K562 (cell line): ENCODE data around the gene MROH2B. TPM values are rescaled to one million over a fixed set of nuclear protein-coding genes. Genes with fewer than 3 reads are reported as not detected.
A peak's percentile ranks its signal among the peaks of the same experiment; 100 is the strongest.

Experiments used
- ATAC-seq: fragments of 200-7000 bp; cut with Tn5 transposase; 3 replicates; pipeline ENCODE4 v1.9.1; 2020; ENCODE audit warnings: moderate library complexity
- BruUV-seq: library from RNA; stranded (reverse); fragments of 400-500 nt; replicated peaks from 2 replicates; lab custom pipeline; 2021; lab: Mats Ljungman, UMichigan
- CTCF ChIA-PET: fragments of 300-600 bp; formaldehyde crosslinking; extraction: SDS; loops from one replicate; lab custom pipeline; 2021; ENCODE audit warnings: low intra/inter-chr PET ratio; lab: Yijun Ruan, JAX
- POLR2A ChIA-PET: fragments of 300-600, 350-650 bp; sonication (Branson Sonifier 250); formaldehyde crosslinking; extraction: SDS; loops from one replicate; lab custom pipeline; 2021; ENCODE audit warnings: antibody characterized with exemption, inconsistent platforms; lab: Yijun Ruan, JAX
- DNase-seq, 4 experiments: peaks; one replicate each; pipeline versions ENCODE4 v3.0.0 to v3.0.0-alpha.2; 2011 to 2018; ENCODE audit warnings: low spot score in 3 of 4, mixed read lengths in 3 of 4; ENCODE audit errors: extremely low read depth in 1 of 4
- FAIRE-seq: peaks from 2 replicates; lab custom pipeline; 2011; peaks lifted over from hg19 to GRCh38; lab: Jason Lieb, UNC
- H2AFZ ChIP-seq: 2 replicates; pipeline ENCODE4 v1.6.0; 2011; ENCODE audit warnings: low read depth, low read length, control low read depth, inconsistent platforms
- H3K27ac ChIP-seq: fragments of 200-600 bp; 3 replicates; pipeline ENCODE4 v1.8.0; 2011; ENCODE audit warnings: low read depth, mild to moderate bottlenecking, control low read depth, inconsistent platforms, low read length, moderate library complexity, mixed read lengths; ENCODE audit errors: extremely low read depth
- H3K27me3 ChIP-seq, 2 experiments: fragments of 300-600 bp in 1 of 2; 2 replicates in 1 of 2; 3 replicates in 1 of 2; pipeline versions ENCODE4 v1.6.0 to v1.8.0; 2011; ENCODE audit warnings: inconsistent platforms in 2 of 2, low read length in 2 of 2, mild to moderate bottlenecking in 1 of 2, mixed read lengths in 1 of 2, moderate library complexity in 1 of 2; ENCODE audit not compliant: control insufficient read depth in 2 of 2, insufficient read depth in 2 of 2
- H3K36me3 ChIP-seq: fragments of 300-600 bp; 3 replicates; pipeline ENCODE4 v1.8.0; 2011; ENCODE audit warnings: mild to moderate bottlenecking, low read length, inconsistent platforms; ENCODE audit not compliant: control insufficient read depth, insufficient read depth
- H3K4me1 ChIP-seq, 2 experiments: fragments of 200-600 bp in 1 of 2; replicated peaks in 1 of 2; 2 replicates in 1 of 2; 3 replicates in 1 of 2; pipeline versions ENCODE4 v1.5.1 to v1.8.0; 2011; ENCODE audit warnings: inconsistent platforms in 2 of 2, low read length in 2 of 2, mild to moderate bottlenecking in 1 of 2, mixed read lengths in 1 of 2, moderate library complexity in 1 of 2; ENCODE audit not compliant: control insufficient read depth in 2 of 2, insufficient read depth in 2 of 2
- H3K4me2 ChIP-seq: 2 replicates; pipeline ENCODE4 v1.6.1; 2011; ENCODE audit warnings: low read length, control low read depth, inconsistent platforms, mixed read lengths; ENCODE audit not compliant: insufficient read depth
- H3K4me3 ChIP-seq: fragments of 200-600 bp; sonication (generic), shearing (Covaris generic); 2 replicates; pipeline ENCODE4 v1.5.1; 2016; ENCODE audit warnings: control low read depth, inconsistent platforms
- H3K79me2 ChIP-seq: fragments of 200-600 bp; 3 replicates; pipeline ENCODE4 v1.8.0; 2011; ENCODE audit warnings: low read length, inconsistent platforms; ENCODE audit not compliant: control insufficient read depth, insufficient read depth
- H3K9ac ChIP-seq, 2 experiments: 2 replicates each; pipeline versions ENCODE4 v1.6.0 to v1.6.1; 2011; ENCODE audit warnings: low read depth in 2 of 2, low read length in 2 of 2, control low read depth in 1 of 2, inconsistent platforms in 1 of 2, mild to moderate bottlenecking in 1 of 2, mixed read lengths in 1 of 2; ENCODE audit not compliant: insufficient read depth in 1 of 2
- H3K9me1 ChIP-seq: one replicate; pipeline ENCODE4 v1.6.0; 2011; ENCODE audit warnings: inconsistent platforms, mild to moderate bottlenecking, low read length, moderate library complexity; ENCODE audit not compliant: control insufficient read depth, insufficient read depth
- H3K9me3 ChIP-seq: replicated peaks from 2 replicates; pipeline ENCODE4 v1.5.1; 2011; ENCODE audit warnings: low read depth, low read length, inconsistent platforms; ENCODE audit not compliant: control insufficient read depth, insufficient read depth
- H4K20me1 ChIP-seq: replicated peaks from 2 replicates; pipeline ENCODE4 v1.6.1; 2011; ENCODE audit warnings: low read length, inconsistent platforms, mixed read lengths; ENCODE audit not compliant: control insufficient read depth, insufficient read depth
- ADNP ChIP-seq: fragments of 200-800 bp; sonication (Bioruptor generic); IDR thresholded peaks from 2 replicates; pipeline ENCODE4 v1.6.1; 2016; ENCODE audit warnings: missing genetic modification characterization, missing compliant biosample characterization
- ESRRA ChIP-seq: fragments of 450-650 bp; IDR thresholded peaks from 2 replicates; pipeline ENCODE4 v1.6.1; 2014; ENCODE audit warnings: low read depth, mild to moderate bottlenecking, moderate library complexity, borderline replicate concordance
- HCFC1 ChIP-seq: IDR thresholded peaks from 2 replicates; pipeline ENCODE4 v1.6.1; 2012; ENCODE audit warnings: low read depth, low read length, improper control_type of control experiment
- HES1 ChIP-seq: fragments of 450-650 bp; IDR thresholded peaks from 2 replicates; pipeline ENCODE4 v1.6.1; 2016; ENCODE audit warnings: low read depth, mild to moderate bottlenecking, moderate library complexity
- KAT8 ChIP-seq: fragments of 450-650 bp; IDR thresholded peaks from 2 replicates; pipeline ENCODE4 v1.6.1; 2016; ENCODE audit warnings: low read depth, mild to moderate bottlenecking
- SIX5 ChIP-seq, 2 experiments: IDR thresholded peaks; 2 replicates each; pipeline ENCODE4 v1.6.1; 2011; ENCODE audit warnings: low read length in 2 of 2, borderline replicate concordance in 1 of 2, low read depth in 1 of 2, mild to moderate bottlenecking in 1 of 2, moderate library complexity in 1 of 2; ENCODE audit not compliant: insufficient read depth in 1 of 2
- SMARCB1 ChIP-seq: IDR thresholded peaks from 2 replicates; pipeline ENCODE4 v1.6.1; 2011; ENCODE audit warnings: improper control_type of control experiment, low read depth; ENCODE audit not compliant: insufficient read length
- SUPT5H ChIP-seq: fragments of 450-650 bp; IDR thresholded peaks from 2 replicates; pipeline ENCODE4 v1.6.1; 2016
- WGBS: fragments of 100-300 bp; shearing (Covaris generic); methylation state at CpG from one replicate; pipeline ENCODE4 v1.1.6; 2016; ENCODE audit warnings: low coverage, mixed read lengths; ENCODE audit not compliant: insufficient coverage; ENCODE audit errors: missing lambda C conversion rate; 5-methylcytosine and 5-hydroxymethylcytosine counted together
- in situ Hi-C: fragments of 300-500 bp; cut with MboI; formaldehyde crosslinking; loops from 4 replicates; pipeline ENCODE4 v1.15.0; 2018; ENCODE audit warnings: inconsistent platforms, mixed read lengths
- intact Hi-C: fragments of 100-400 bp; cut with micrococcal nuclease; formaldehyde crosslinking; loops from 2 replicates; pipeline ENCODE4 v1.14.2; 2022
- polyA plus RNA-seq, 8 experiments: library from polyadenylated mRNA; depleted of rRNA in 4 of 8; stranded (reverse) in 5 of 8; unstranded in 3 of 8; fragments of >200 nt; fragmentation: Nextera tagmentation in 2 of 8; fragmentation: Illumina TruSeq in 1 of 8; extraction: Ambion mirVana in 2 of 8; extraction: Trizol in 1 of 8; gene quantifications; 2 replicates each; pipeline versions ENCODE4 v1.2.1 to v1.2.3, GENCODE V29; 2011 to 2014; ENCODE audit warnings: inconsistent platforms in 1 of 8, missing spikeins in 1 of 8
- total RNA-seq, 7 experiments: library from RNA; depleted of rRNA in 6 of 7; stranded (reverse); fragments of >200 nt in 6 of 7; fragmentation: Illumina TruSeq in 2 of 7; extraction: Trizol in 2 of 7; gene quantifications; 2 replicates each; pipeline versions ENCODE4 v1.2.1 to v1.2.3, GENCODE V29; 2011 to 2021; ENCODE audit warnings: low replicate concordance in 1 of 7
- TF ChIP-seq, protein P1 (sequence below): sonication (generic); formaldehyde crosslinking; IDR thresholded peaks from 2 replicates; pipeline ENCODE4 v1.5.0; 2020; ENCODE audit warnings: missing genetic modification reagents
- TF ChIP-seq, protein P2 (sequence below), 3 experiments: IDR thresholded peaks in 2 of 3; conservative IDR thresholded peaks in 1 of 3; 2 replicates each; pipeline ENCODE4 v1.5.1; 2011 to 2012; ENCODE audit warnings: low read length in 3 of 3, mild to moderate bottlenecking in 3 of 3, control low read depth in 2 of 3, improper control_type of control experiment in 1 of 3, inconsistent platforms in 1 of 3, low read depth in 1 of 3, mixed read lengths in 1 of 3, moderate library complexity in 1 of 3; ENCODE audit not compliant: insufficient read depth in 2 of 3

The MROH2B gene
- total and polyA plus RNA-seq, 9 of the 15 experiments (the other 6 are each of a cell fraction or from before 2014, with no cell fraction given): not detected

DNA sequence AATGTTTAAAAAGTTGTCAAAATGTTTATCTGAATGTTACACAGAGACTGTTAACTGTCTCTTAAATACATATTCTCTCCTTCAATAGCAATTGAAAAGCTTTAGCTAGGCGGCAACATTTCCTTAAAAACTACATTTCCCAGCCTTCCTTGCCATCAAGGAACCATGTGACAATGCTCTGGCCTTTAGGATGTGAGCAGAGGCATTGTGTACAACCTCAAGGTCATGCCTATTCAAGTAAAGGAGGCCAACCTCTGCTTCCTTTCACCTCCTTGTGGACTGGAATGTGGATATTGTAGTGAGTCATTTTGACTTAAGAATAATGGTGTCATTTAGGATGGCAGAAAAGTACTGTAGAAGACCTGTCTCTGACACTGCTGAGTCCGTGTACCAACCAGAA is 23.7 kb upstream of the MROH2B start:
- ChIA-PET POLR2A (no interaction called here), CTCF (no interaction called here)
- WGBS: 3% methylated on average over 2 of the region's 2 CpGs
- Histone ChIP-seq H3K27me3 (no peaks in the 10 kb centered on the region), H3K9ac (no peak overlapping the region), H4K20me1 (no peaks in the 10 kb centered on the region), H3K4me3 (no peak overlapping the region), H3K4me2 (no peak overlapping the region), H3K9me3 (no peaks in the 10 kb centered on the region), H3K4me1 (no peaks in the 10 kb centered on the region), H2AFZ (no peak overlapping the region; the same call in 1 of the 2 replicates), H3K9me1 (no peaks in the 10 kb centered on the region), H3K79me2 (no peaks in the 10 kb centered on the region), H3K27ac (no peak overlapping the region), H3K36me3 (no peaks in the 10 kb centered on the region)
- no peak for TF ChIP-seq ADNP (tag)
- TF ChIP-seq, protein P1, sequence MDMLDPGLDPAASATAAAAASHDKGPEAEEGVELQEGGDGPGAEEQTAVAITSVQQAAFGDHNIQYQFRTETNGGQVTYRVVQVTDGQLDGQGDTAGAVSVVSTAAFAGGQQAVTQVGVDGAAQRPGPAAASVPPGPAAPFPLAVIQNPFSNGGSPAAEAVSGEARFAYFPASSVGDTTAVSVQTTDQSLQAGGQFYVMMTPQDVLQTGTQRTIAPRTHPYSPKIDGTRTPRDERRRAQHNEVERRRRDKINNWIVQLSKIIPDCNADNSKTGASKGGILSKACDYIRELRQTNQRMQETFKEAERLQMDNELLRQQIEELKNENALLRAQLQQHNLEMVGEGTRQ (CRISPR knock-in tag): peak; percentile 76
- TF ChIP-seq ESRRA: peak; percentile 74; the same call in 1 of the 2 replicates
- 0 out of 4 replicates have a peak, but pooled peaks of 1 of the 2 experiments have one; percentile 27 for TF ChIP-seq SIX5 (IDR thresholded peaks at IDR 0.05; ENCODE audit: borderline replicate concordance in 1 of 2, insufficient read depth in 1 of 2, low read depth in 1 of 2, low read length in 2 of 2)
- TF ChIP-seq HCFC1: peak; percentile 67
- TF ChIP-seq, protein P2, sequence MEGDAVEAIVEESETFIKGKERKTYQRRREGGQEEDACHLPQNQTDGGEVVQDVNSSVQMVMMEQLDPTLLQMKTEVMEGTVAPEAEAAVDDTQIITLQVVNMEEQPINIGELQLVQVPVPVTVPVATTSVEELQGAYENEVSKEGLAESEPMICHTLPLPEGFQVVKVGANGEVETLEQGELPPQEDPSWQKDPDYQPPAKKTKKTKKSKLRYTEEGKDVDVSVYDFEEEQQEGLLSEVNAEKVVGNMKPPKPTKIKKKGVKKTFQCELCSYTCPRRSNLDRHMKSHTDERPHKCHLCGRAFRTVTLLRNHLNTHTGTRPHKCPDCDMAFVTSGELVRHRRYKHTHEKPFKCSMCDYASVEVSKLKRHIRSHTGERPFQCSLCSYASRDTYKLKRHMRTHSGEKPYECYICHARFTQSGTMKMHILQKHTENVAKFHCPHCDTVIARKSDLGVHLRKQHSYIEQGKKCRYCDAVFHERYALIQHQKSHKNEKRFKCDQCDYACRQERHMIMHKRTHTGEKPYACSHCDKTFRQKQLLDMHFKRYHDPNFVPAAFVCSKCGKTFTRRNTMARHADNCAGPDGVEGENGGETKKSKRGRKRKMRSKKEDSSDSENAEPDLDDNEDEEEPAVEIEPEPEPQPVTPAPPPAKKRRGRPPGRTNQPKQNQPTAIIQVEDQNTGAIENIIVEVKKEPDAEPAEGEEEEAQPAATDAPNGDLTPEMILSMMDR (IDR thresholded peaks at IDR 0.05 in 2 of 3, conservative IDR thresholded peaks at IDR 0.05 in 1 of 3; ENCODE audit: insufficient read depth in 2 of 3, low read depth in 1 of 3, low read length in 3 of 3): no peak
- no peak for TF ChIP-seq HES1
- TF ChIP-seq SMARCB1: no peak
- TF ChIP-seq SUPT5H: no peak
- no peak for TF ChIP-seq KAT8
- BruUV-seq: no TSS peak
- ATAC-seq: peak; percentile 61
- no peak for FAIRE-seq
- intact Hi-C loops (no loop called here), in situ Hi-C loops (no loop called here)
- peak in 1 of 4 experiments; percentile 5 for DNase-seq
